Measurements from ENCODE around the gene FUNDC1.
A peak's percentile ranks its signal among the peaks of the same experiment; 100 is the strongest.
"Not testable (repeated sequence)": the region's sequence is repeated elsewhere in the genome, so short reads cannot be mapped to it uniquely, and the experiment has no call there.

The FUNDC1 gene, protein sequence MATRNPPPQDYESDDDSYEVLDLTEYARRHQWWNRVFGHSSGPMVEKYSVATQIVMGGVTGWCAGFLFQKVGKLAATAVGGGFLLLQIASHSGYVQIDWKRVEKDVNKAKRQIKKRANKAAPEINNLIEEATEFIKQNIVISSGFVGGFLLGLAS

DNA sequence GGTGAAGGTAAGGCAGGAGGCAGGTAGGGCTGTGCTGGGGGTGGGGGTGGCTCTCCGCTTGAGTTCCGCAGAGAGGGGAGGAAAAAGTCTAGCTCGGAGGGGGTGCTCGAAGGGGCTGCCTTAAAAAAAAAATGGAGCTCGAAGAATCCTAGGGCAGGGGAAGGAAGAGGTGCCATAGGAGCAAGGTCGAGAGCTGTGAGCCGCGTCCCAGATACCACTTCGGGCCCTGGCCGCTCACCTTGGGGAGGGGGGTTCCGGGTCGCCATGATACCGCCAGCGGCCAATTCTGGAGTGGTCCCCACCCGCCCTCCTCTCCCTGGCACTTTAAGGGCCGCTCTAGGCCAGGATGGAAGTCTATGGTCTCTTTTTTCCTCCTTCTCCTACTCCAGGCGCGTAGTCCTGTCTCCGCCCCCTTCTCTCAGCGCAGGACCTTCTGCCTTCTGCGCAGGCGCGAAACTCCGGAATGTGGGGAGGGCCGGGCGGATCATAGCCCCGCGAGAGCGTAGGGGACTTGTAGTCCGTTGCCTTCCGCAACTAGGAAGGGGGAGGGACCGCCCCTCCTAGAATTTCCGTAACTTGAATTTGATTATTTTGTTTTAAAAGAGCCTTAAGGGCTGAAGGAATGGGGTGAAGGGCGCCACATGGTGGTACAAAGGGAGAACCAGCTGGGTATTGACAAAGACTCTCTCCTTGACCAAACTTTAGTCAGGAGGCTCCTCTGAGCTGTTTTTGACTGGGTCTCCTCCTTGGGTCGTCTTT is at the start of gene FUNDC1:
Gene FUNDC1 (minus strand): TSS at position 293 of the 759 bp plus-strand sequence. CDS start 27 bp downstream, at position 266.
- peak; percentile 94 for DNase-seq

DNA sequence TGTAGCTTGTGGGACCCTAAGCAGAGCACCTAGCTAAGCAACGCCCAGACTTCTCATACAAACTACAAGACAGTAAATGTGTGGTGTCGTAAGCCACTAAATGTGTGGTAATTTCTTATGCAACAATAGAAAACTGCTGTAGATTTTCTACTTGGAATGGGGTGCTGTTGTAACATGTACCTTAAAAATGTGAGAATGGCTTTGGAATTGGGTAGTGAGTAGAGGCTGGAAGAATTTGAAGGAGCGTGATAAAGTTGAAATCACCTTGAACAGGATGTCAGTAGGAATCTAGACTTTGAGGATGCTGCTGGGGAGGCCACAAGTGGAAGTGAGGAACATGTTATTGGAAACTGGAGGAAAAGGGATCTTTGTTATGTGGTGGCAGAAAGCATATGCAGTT is 43.2 kb upstream of the FUNDC1 start:
- no peak for DNase-seq

DNA sequence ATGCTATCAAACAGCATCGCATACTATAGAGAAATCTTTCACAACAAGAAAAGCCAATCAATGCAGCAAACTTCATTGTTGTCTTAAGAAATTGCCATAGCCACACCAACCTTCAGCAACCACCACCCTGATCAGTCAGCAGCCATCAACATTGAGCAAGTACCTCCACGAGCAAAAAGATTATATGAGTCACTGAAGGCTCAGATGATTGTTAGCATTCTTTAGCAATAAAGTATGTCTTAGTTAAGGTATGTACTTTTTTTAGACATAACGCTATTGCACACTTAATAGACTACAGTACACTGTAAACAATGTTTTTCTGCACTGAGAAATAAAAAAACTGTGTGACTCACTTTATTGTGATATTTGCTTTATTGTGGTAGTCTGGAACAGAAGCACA is 37.8 kb upstream of the FUNDC1 start:
- DNase-seq, result no peak

DNA sequence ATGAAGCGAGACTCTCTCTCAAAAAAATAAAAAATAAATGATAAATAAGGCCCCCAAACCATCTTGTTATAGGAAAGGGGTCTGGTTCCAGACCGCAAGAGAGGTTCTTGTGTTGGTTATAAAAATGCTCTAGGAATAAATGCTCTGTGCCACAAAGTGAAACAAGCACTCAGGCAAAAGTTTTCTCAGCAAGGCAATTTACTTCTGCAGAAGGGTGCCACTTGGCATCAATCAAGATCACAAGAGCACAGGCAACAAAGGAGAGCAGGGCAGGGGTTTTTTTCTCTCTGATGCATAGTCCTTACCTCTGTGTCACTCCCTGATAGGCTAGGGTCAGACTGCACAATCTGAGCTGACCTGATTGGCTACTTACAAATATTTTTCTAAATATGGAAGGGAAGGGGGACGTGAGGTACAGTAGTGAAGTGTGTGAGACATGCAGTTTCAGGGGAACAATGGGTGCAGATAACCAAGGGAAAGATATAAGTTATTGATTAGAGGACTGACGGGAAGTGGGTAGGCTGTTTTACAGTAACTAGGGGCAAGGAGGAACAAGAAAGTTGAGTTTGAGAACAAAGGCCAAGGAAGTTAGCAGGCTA is 29.8 kb upstream of the FUNDC1 start:
- DNase-seq, result no peak

DNA sequence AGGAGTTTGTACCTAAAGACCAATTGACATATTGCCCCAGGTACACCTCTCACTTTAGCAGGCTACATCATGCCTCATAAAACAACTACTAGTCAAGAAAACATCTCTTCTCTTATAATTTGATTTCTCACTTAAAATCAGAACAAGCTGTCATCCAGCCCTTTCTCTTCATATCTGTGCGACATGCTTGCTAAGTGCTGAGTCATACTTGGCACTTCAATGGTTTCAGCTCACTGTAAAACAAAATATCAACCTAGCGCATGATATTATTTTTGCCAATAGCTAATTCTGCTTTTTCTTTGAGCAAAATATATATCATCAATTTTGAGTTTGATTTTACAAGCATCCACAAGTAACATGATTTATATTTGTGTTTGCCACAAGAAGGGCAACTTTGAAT is 27.9 kb upstream of the FUNDC1 start:
- DNase-seq, result no peak

DNA sequence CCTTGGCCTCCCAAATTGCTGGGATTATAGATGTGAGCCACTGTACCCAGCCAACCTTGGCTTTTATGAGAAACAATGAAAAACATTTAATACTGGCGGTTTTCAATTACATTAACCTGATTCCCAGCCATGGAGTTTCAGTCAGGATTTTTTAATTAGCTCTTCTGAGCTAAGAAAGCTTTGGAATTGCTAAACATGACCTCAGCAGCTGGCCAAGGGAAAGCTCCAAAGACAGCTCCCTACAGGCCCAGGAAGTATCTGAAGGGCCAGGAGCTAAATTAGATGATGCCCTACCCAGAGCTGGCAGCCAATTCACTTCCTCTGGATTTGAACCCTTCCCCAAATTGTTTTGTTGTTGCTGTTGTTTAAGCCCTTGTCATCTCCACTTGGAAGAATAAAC is 26.5 kb upstream of the FUNDC1 start:
- no peak for DNase-seq

DNA sequence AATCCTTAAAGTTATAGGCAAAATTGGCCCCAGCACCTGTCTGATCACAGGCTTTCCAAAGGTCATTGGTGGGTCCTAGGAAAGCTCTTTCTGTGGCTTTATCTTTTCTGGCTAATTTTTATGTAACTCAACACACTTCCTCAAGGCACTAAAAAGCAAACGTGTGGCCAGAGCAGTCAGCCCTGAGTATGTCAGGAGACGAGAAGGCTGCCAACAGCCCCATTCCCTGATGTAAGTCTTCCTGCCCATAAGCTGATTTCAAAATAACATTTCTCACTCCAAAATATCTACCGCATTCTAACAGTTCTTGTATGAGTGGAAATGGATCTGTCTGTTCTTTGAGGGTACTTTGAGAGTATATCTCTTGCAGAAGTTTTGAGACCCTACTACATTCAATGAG is 25.5 kb upstream of the FUNDC1 start:
- no peak for DNase-seq

DNA sequence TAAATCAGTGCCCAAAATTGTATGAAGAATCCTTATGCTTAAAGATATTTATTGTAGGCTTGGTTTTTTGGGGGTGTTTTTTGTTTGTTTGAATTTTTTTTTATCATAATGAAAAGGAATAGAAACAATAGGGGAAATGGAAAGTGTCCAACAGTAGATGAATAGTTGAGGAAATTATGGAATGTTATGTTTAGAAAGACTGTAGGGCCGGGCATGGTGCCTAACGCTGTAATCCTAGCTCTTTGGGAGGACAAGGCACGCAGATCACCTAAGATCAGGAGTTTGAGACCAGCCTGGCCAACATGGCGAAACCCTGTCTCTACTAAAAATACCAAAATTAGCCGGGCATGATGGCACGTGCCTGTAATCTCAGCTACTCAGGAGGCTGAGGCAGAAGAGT is 19.2 kb upstream of the FUNDC1 start:
- DNase-seq, result not testable (repeated sequence)

DNA sequence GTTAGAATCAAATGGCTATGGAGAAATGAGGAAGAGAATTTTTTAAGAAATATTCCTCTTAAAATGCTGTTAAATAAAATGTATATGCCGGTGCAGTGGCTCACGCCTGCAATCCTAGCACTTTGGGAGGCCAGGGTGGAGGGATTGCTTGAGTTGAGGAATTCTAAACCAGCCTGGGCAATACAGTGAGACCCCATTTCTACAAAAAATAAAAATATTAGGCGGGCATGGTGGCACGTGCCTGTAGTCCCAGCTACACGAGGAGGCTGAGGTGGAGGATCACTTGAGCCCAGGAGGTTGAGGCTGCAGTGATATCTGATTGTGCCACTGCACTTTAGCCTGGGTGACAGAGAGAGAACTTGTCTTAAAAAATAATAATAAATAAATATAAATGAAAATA is 7.9 kb upstream of the FUNDC1 start:
- DNase-seq, result no peak

DNA sequence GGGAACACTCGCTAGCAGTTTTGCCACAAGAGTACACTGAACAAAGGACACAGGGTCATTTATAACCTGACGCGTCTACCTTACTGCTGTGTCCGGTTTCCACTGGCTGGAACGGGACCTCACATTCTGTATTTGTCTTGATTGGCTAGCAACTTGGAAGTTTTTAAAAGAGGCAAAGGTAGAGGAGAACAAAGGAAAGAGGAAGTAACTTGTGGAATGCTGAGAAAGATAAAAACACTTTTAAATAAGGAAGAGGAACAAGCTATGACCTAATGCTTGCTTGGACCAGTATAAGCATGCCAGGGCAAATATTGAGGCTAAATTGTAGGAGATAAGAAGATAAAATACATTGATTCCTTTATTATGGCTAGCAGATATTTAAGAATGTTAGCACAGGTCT is 2.8 kb upstream of the FUNDC1 start:
- not testable (repeated sequence) for DNase-seq

DNA sequence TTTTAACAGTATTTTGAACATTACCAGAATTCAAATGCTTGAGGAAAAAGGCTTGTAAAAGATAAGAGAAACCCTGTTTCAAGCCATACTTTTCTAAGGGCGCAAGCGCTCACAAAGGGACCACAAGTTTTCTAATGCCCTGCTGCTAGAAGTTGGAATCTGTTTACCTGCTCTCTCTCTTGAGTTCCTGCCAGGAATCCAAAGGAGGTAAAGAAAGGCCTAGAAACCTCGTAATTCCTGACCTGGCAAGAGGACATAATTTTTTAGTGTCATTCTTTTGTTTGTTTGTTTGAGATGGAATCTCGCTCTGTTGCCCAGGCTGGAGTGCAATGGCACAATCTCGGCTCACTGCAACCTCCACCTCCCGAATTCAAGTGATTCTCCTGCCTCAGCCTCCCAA is 1.4 kb upstream of the FUNDC1 start:
- DNase-seq, result no peak

DNA sequence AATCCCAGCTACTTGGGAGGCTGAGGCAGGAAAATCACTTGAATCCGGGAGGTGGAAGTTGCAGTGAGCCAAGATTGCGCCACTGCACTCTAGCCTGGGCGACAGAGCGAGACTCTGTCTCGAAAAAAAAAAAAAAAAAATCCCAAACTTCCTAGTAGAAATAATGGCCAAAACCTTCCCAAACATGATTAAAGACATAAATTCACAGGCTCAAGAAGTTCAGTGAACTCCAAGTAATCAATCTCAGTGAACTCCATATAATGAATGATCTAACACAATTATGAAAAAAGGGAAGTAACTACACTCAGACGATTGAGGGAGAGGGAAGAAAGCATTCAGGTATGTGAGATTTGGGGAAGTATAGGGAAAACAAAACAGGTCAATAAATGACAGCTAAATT is 6.5 kb downstream of the FUNDC1 start:
- no peak for DNase-seq

DNA sequence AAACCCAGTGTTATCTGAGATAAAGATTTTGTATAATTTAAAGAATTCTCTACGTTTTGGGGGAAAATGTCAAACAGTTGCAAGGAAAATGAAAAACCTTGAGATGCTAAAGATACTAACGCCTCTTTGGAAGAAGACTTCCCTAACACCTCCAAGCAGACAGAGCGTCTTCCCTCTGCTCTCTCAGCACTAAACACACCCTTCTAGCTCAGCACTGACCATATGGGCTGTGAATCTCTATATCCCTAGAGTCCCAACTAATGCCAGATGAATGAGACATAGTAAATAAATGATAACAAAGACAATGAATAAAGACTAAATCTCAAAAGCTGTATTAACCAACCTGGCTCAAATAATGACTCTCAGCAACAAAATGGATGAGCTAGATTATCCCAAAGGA is 13.3 kb downstream of the FUNDC1 start:
- DNase-seq, result no peak

DNA sequence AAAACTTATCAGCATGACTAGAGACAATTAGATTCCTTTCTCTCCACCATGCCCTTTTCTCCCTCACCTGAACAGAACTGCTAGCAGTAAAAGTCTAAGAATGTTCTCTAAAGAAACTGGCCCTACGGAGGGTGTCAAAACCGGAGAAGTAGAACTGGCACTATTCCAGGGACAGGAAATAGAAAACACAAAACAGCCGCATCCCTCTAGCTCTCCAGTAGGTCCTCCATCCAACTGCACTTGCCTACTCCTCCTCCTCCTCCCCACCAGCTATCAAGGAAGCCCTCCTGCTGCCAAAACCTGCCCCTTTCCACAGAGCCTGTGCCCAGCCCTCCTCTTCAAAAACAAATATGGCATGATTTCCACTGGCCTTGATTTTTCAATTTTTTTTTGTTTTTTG is 28.4 kb downstream of the FUNDC1 start:
- no peak for DNase-seq

DNA sequence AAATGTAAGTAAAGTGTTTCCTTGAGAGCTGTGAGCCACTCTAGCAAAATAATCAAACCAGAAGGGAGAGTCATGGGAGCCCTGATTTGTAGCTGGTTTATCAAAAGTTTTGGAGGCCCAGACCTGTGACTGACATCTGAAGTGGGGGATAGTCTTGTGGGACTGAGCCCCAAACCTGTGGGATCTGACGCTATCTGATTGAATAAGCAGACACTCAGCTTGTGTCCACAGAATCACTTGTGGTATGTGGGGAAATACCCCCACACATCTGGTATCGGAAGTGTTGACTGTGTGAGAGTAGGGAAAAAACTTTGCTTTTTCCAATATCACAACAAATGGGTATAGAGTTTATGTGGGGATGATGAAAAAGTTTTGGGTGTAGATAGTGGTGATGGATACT is 35.4 kb downstream of the FUNDC1 start:
- no peak for DNase-seq

DNA sequence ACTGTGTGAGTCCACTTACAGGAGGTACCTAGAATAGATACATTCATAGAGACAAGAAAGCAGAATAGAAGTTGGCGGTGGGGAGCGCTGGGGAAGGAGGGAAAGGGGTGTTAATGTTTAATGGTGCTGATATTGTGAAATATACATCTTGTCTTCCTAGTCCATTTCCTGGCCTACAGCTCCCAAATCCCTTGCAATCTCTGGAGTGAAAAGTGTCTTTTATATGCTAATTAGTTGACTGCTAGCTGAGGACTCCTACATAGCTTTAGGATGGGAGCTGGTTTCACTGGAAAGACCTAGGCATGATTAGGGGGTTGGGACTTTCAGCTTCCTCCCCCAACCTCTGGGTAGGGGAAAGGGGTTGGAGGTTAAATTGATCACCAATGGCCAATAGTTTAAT is 36.0 kb downstream of the FUNDC1 start:
- no peak for DNase-seq

DNA sequence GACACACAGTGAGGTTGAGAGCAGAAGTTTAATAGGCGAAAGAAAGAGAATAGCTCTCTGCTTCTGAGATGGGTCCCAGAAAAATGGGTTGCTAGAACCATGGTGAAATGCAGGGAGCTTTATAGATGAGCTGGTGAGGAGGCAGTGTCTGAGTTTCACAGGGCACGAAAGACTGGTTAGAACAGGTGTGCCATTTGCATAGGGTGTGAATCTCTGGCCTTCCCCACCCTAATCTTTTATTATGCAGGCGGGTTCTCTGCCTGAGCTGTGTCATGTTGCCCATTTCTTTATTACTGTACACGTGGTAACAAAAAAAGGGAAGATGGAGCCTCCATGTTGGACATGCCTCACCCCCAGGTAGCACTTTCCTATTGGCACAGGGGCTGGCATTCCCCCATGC is 39.1 kb downstream of the FUNDC1 start:
- no peak for DNase-seq

DNA sequence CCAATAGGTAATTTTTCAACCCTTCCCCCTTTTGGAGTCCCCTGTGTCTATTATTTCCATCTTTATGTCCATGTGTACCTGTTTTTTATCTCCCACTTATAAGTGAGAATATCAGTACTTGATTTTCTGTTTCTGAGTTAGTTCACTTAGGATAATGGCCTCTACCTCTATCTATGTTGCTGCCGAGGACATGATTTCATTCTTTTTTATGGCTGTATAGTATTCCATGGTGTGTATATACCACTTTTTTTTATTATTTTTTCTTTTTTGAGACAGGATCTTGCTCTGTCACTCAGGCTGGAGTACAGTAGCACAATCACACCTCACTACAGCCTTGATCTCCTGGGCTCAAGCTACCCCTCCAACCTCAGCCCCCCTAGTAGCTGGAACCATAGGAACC is 47.6 kb downstream of the FUNDC1 start:
- DNase-seq, result no peak

DNA sequence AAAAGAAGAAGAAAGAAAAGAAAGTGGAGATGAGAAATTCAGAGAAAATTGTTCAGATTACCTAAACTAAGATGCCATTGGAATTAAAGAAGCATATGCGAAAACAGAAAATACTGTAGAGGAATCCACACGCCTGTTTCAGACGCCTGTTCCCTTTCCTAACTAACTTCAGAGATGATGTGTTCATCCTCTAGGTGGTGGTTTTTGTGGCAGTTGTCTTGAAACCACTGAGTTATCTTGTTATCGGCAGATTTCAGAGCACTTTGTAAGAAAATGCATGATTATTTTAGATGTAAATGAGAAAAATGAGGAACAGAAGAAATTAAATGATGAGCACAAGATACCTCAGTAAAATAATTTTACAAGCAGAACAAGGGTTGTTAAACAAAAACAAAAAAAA is 48.3 kb downstream of the FUNDC1 start:
- no peak for DNase-seq

DNA sequence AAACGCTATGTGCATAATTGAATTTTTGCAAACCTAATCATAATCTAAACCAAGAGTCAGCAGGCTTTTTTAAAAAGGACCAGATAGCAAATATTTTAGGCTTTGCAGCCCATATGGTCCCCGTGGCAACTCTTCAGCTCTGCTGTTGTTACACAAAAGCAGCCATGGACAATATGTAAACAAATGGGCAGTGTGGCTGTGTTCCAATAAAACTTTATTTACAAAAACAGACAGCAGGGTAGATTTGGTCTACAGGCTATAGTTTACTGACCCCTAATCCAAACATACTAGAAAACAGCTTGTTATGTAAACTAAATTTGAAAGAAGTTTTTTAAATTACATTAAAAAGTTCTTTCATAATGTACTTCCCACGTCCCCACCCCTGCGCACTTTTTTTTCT is 53.1 kb downstream of the FUNDC1 start:
- no peak for DNase-seq

DNA sequence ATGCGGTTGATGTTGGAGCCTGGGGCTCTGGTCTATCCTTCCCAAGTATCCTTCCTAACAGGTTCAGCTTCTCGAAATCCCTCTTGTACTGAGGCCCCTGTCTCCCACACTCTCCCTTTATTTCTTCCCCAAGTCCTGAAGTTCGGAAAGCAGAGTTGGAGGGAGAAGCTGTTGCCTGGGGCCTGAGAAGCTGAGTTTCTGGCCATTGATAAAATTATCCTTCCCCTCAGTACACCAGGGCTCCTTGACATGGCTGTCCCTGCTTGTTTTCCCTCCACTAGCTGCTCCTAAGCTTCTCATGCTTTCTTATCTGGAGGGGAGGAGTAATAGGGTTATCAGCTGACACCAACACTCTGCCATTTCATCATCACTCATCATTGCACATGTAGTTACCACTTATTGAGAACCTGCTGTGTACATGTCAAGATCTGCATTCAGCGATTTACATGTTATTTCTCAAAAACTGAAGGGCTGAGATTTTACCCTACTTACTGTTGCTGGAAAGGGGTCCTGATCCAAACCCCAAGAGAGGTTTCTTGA is 58.0 kb downstream of the FUNDC1 start:
- no peak for DNase-seq

DNA sequence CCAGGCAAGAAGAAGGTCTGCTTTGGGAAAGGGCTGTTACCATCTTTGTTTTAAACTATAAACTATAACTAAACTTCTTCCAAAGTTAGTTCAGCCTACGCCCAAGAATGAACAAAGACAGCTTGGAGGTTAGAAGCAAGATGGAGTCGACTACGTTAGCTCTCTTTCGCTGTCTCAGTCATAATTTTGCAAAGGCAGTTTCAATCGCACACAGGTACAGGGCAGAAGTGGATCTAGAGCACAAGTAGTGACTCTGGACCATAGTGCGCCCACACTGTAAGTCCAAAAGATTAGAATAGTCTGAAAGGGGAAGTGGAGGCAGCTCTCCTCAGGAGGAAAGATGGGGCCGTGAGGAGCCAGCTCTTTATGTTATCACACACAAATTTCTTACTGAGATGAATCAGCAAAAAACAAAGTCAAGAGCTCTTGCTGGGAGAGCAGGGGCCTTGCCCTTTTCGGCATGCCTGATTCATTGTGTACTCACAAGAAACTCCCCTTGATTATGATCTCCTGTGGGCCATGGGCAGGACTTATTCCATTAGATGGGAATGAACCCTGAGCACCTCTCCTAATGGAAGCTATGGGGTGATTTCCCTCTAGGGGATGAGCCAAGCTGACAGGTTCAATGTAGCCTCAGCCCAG is 58.6 kb downstream of the FUNDC1 start:
- no peak for DNase-seq

DNA sequence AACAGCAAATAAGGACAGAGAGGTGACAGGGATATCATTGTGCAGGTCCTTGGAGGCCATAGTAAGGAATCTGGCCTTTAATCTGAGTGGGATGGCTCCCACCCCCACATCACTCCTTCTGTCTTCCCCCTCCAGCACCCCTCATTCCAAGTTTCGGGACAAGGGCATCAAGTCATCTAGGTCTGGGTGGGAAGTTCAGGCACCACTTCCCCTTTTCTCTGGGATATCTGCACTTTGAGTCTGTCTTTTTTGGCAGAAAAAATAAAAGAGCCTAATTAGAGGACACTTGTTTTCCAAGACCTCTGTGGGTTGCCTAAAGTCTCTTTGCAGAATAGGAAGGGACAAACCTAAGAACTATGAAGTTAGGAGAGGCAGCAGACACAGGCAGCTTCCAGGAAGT is 60.1 kb downstream of the FUNDC1 start:
- no peak for DNase-seq

DNA sequence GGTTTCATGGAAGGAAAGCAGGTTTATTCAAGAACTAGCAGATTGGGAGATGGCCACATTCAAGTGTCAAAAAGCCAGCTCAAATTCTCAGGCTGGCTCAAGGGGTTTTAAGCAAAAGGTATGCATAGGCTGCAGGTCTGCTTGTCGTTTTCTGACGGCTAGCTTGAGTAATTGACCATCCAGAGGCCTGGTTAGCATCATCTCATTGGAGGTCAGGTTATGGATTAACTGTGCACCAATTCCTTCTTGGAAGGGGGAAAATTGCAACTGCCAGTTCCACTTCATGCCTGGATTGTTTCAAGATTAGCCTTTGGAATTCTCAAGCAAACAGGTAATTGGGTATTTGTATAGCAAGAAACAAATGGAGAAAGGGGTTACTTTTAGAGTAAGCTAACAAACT is 62.1 kb downstream of the FUNDC1 start:
- DNase-seq, result no peak

Measured in activated T-cell treated with anti-CD3 and anti-CD28 coated beads, Interleukin-2, amount 50 U/mL, for 1 hour (primary cell).